IPS DF 19.7 (cell line): ENCODE measurements around the gene SORCS3.

ENCODE experiments used
- DNase-seq: peaks from one replicate; pipeline ENCODE4 v3.0.0-alpha.2; 2013; ENCODE audit warnings: low read depth, low spot score

Gene SORCS3

DNA sequence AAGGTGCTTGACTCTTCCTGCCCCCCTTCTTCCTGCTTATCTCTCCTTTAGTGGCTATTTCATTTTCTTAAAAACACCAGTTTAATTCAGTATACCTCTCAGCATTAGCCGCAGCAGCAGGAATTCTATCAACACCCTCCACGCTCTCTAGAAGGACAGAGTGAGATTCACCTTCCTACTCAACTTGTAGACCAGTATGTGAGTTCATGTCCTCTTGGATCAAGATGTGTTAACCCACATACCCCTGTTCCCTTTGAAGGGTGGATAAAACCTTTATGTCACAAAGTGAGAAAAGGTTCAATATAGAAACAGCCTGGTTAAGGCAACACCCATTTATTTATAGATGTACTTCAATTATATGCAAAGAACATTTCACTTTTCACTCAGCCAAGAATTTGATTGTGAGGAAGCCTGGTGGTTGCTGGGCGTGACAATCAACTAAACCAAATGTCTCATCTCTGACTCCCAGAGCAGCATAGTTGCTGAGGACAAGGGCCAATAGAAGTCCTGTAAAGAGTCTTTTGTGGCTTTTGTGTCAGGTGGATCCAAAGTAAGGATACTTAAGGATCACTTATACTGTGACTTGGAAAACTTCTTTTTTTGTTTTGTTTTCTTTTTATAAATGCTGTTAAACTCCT, 617.1 kb downstream of the SORCS3 start:
- no peak for DNase-seq

DNA sequence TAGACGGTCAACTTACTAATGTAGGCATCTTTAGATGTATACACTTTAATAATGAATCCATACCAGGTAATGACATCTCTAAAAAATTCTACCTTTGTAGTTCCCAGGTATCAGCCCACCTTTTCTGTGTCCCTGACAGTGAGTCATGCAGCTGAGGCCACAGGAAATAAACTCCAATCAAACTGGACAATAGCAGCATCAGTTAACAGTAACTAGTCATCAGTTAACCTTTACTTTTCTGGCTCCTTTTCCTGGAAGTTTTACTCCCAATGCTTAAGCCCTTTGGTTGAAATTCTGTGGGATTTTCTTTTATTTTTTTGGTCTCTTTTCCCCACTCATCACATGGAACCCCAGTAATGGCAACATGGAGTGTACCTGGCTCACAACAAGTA, 617.6 kb downstream of the SORCS3 start:
- no peak for DNase-seq

DNA sequence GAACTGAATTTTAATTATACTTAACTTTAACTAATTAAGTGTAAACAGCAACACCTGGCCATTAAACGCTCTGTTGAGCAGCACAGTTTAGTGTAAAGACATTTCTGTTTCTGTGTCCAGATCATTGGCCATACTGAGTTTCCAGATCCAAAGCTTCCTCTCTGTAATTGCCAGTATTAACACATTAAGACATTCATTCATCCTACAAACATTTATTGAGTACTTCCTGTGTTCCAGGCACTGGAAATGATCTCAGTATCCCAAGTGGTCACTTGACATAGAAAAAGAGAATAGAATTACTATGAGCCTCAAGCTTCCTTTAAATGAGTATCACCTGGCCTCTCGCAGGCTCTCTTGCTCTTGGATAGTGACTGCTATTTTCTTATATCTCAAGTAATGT, 618.1 kb downstream of the SORCS3 start:
- DNase-seq: no peak

DNA sequence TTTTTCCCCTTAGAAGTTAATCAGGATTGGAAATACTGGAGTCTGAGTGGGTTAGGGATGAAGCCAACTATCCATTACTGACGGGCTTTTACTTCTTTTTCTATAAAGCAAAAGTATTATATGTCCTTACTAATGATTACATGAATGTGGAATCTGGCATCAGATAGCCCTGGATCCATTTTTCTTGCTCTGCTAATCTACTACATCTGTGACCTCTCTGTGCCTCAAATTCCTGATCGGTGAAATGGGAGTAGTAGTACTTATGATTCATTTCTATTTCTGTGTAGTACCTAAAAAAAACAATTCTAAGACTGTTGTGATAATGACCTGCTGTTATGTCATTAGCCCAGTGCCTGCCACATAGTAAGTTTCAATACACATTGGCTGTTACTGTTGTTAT, 621.6 kb downstream of the SORCS3 start:
- no peak for DNase-seq

DNA sequence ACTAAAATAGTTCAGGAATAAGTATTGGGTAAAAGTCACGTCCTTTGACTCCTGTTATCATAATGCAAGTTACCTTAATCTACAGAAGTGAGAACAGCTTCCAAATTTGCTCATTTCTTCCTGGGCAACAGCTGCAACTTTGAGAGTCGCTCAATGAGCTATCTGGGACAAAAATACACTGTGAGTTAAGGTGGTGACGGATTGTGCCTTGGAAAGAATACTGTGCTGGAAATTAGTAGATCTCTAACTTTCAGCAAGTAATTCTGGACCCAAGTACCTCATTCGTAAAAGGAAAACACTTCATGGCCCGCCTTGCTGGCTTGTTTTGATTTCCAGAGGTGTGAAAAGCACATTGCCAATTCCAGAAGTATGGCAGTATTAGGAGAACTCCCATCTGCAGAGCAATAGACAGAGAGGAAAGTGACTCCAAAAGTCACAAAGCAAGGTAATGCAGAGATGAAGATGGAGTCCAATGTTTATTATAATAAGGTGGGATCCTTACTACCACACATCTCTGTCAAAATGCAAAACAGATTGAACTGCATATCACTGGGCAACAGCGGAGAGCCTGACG, 626.0 kb downstream of the SORCS3 start:
- DNase-seq: no peak

DNA sequence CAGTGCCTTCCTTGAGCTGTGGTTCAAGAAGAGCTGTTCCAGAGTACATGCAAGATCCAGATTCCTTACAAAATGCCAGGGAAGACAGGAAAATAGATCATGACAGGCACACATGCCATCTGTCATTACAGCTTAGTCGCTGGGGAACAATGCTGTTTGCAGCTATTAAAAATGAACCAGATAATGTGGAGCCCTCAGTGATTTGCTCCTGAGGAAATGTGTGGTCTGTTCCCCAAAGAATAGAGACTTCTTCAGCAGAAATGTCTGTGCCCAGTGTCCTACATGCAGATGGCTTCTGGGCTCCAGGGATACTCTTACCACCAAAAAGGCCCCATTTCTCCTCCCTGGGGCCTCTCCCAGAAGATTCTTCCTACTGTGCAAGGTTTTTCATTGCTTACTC, 627.9 kb downstream of the SORCS3 start:
- DNase-seq: no peak

DNA sequence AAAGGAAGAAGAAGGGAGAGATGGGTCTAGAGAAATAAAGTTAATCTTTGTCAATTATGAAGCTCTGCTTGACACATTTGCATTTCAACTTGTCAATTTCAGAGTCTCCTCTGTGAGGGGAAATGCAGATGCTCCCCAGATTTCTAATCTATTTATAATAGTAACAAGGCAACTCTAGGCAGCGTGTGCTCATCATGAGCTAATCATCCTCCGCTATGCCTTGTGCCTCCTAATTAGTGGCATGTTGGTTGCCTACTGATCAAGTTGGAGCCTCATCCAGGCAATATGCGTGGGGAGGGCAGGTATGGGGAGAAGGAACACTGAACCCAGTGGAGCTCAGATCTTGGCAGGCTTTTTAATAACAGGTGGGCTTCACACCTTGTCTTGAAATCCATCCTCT, 628.6 kb downstream of the SORCS3 start:
- DNase-seq: no peak

DNA sequence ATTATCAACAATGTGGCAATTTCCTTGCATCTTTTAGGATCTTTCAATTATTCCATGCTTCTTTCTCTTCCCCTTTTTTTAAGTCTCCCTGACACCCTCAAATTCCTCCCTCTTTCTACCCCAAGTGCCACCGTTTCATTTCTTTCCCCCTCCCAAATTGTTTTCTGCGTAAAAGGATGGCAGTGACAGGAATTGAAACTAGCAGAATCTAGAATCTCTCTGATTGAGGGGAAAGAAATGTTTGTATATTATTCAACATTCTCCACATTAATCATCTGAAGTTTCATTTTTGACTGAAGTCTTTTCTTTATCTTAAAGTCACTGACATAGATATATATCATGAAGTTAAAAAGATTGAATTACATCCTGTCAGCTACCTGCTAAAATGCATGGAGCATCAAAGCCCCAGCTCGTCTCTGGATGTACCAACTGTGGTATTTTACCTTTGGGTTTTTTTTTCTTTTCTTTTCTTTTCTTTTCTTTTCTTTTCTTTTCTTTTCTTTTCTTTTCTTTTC, 633.5 kb downstream of the SORCS3 start:
- no peak for DNase-seq

DNA sequence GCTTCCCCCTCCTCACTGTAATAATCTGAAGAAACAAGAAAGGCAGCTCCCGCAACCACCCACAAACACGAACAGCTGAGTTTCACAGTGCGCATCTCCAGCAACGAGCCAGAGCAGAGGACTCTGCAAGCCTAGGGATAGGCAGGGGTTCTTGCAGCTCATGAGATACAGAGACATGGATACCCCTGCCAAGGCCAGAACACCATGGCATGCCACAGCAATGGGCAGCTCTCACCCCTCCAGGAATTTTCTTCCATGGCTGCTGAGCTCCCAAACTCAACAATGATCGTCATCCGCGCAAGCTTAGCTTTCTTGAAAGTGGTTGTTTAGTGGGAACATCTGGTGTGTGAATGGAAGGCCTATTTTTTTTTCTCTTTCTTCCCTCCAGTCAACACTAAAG, 637.3 kb downstream of the SORCS3 start:
- DNase-seq: no peak

DNA sequence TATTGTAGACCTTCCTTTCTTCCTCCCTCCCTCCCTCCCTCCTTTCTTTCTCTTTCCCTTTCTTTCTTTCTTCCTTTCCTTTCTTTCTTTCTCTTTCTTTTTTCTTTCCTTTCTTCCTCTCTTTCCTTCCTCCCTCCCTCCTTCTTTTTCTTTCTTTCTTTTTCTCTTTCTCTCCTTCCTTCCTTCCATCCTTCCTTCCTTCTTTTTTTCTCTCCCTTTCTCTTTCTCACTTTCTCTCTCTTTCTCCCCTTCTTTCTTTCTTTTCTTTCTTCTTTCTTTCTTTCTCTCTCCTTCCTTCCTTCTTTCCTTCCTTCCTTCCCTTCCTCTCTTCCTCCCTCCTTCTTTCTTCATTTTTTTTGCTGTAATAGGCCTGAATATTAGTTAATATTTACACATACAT, 638.0 kb downstream of the SORCS3 start:
- DNase-seq: no peak

DNA sequence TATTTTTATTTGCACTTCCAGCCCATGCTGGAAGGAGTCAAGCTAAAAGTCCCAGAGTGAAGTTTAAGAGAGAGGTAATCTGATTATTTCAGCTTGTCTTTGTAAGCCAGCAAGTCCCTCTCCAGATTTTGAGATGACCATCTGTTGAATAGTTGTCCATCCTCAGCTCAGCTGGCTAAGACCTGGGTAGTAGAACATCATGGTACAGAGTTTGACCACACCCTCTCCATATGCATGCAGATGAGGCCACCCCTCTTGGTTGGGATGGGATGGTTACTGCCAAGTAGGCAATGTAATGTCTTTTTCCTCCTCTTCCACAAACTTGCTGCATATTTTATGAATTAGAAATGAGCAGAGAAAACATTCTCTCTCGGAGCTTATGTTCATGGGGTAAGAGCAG, 639.8 kb downstream of the SORCS3 start:
- no peak for DNase-seq

DNA sequence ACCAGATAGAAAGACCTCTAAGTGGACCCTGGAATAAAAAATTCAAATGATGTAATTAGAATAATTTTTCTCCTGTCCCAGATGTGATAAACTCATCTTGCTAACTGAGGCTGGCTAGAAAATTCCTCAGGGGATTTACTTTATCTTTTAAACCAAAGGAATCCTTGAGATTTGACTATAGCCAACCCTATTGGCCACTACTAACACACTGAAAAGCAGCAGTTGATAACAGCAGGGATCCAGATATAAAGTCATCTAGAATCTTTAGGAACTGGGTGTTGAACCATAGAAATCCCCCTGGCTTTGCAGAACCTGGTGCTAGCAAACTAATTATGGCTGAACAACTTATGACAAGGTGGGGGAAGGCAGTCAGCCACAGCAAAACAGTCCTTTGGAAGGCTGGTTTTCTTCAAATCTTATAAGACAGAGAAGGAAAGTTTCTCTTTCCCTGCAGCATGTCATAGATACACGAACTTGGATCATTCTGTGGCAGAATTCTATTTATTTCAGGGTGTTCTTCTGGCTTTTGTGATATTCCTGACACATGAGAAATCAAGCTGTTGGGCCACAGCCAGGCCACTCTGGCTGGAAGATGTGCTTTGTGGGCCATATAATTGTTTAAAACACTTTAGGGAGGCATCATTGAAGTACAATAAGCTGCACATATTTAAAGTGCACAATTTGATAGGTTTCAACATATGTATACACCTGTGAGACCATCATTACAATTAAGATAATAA, 643.6 kb downstream of the SORCS3 start:
- no peak for DNase-seq

DNA sequence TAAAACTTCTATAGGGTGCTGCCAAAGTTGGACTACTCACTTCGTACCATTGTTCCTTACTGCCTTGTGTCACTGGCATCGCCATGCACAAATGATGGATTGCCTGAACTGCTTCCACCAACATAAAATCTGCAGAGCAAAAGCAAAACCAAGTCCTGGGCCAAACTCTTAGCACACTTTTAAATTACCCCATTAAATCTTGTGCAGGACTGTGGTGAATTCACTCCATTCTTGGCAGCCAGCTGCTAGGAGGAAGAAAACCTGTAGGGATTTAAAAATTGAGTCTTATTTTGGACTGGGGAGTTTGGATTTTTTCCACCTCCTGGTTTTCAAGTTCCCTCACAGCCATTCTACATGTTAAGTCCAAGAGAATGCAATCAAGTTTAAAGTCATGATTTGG, 646.9 kb downstream of the SORCS3 start:
- no peak for DNase-seq

DNA sequence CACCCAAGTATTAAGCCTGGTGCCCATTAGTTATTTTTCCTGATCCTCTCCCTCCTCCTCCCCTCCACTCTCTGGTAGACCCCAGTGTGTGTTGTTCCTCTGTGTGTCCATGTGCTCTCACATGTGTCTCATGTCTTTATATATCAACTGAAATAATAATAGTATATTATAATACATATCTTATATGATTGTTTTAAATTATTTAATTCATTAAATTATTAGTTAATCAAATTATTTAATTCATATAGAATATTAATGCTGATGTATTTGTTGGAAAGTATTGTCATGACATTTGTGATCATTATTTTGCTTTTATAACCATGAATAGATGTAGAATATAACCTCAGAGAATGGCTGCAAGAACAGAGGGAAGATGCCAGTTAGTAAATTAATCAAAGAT, 647.5 kb downstream of the SORCS3 start:
- no peak for DNase-seq

DNA sequence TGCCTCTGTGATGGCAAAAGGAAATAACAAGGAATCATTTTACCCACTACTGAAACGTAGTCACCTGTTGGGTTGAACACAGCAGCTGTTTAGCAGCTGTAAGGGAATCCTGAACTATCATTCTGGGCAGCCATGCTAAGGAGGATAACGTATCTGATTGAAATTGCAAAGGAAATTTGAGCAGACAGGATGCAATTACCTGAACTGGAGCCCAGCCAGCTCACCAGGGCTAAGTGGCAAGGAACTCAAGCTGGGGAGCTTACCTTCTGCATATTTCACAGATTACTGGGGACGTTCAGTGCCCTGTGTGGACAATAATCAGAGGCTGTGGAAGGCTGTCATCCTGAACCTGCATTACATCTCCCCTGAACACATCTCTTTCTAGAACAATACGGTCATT, 650.5 kb downstream of the SORCS3 start:
- no peak for DNase-seq

DNA sequence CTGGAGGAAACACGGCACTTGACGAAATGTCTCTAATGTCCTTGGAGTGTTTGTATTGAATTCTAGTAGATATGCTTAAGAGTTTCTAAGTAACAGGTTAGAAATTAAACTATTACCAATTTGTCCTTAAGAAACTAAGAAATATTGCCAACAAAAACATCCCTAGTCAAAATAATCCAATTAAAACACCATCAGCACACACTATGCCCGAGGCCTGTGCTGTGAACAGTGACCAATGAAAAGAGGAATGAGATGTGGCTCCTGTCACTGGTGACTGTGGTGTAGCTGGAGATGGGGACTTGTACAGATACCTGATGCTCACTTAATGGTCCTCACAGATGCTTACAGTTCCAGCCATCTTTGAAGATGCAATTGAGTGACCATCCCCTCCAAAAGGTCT, 651.1 kb downstream of the SORCS3 start:
- no peak for DNase-seq
